ENCODE results near the gene TTC31. TPM values are rescaled to one million over a fixed set of nuclear protein-coding genes. Genes with fewer than 3 reads are reported as not detected.

Gene TTC31
- total RNA-seq, 1 experiment from 2014 or later, result 38.7 TPM

DNA sequence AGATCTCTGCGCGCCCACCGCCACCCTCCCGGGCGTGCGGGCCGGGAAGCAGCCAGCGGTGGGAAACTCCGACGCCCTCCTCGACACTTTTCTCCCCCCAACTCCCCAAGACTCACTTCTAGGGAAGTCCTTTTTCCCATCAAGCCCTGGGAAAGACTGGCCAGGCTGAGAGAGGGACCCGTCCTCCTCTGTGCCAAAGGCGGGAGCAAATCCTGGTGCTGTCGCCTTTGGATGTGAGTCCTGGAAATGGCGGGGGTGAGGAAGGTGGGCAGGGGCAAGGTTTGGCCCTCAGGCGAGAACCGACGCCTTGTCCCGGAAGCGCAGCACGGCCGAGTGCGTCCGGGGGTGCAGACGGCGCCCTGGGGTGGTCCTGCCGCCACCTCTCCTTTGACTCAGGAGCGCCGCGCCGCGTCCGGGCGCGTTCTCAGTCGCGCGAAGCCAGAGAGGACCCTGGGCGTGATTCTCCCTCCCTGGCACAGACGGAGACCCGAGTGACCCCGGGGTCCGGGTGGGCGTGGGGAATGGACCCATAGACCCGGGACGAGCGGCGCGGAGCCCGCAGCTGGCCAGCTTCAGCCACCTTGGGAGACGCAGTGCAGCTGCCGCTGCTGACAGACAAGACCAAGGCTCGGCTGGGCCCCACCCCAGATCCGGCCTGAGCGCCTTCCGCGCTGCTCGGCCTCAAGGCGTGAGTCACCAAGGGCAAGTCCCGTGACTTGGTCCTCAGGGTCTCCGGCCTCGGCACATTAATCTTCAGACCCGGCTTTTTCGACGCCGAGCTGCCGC lies 20.0 kb downstream of the TTC31 start:
- peak; percentile 61; the same call in 1 of the 2 replicates for TF ChIP-seq TCF7L2 (IDR thresholded peaks at IDR 0.05; ENCODE audit: low read depth, low read length)
- TF ChIP-seq, protein P1, sequence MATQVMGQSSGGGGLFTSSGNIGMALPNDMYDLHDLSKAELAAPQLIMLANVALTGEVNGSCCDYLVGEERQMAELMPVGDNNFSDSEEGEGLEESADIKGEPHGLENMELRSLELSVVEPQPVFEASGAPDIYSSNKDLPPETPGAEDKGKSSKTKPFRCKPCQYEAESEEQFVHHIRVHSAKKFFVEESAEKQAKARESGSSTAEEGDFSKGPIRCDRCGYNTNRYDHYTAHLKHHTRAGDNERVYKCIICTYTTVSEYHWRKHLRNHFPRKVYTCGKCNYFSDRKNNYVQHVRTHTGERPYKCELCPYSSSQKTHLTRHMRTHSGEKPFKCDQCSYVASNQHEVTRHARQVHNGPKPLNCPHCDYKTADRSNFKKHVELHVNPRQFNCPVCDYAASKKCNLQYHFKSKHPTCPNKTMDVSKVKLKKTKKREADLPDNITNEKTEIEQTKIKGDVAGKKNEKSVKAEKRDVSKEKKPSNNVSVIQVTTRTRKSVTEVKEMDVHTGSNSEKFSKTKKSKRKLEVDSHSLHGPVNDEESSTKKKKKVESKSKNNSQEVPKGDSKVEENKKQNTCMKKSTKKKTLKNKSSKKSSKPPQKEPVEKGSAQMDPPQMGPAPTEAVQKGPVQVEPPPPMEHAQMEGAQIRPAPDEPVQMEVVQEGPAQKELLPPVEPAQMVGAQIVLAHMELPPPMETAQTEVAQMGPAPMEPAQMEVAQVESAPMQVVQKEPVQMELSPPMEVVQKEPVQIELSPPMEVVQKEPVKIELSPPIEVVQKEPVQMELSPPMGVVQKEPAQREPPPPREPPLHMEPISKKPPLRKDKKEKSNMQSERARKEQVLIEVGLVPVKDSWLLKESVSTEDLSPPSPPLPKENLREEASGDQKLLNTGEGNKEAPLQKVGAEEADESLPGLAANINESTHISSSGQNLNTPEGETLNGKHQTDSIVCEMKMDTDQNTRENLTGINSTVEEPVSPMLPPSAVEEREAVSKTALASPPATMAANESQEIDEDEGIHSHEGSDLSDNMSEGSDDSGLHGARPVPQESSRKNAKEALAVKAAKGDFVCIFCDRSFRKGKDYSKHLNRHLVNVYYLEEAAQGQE (IDR thresholded peaks at IDR 0.05; ENCODE audit: insufficient read depth in 1 of 2, low read depth in 2 of 2, low read length in 1 of 2), result 0 out of 4 replicates have a peak, but pooled peaks of 1 of the 2 experiments have one; percentile 4
- TF ChIP-seq SIN3A (IDR thresholded peaks at IDR 0.05; ENCODE audit: borderline replicate concordance, insufficient read depth, low read depth, low read length), result 0 out of 2 replicates have a peak, but pooled peaks have one; percentile 76
- TF ChIP-seq CTCF (IDR thresholded peaks at IDR 0.05), result peak; percentile 85
- peak; percentile 85 for TF ChIP-seq POLR2AphosphoS5 (IDR thresholded peaks at IDR 0.05; ENCODE audit: low read depth, low read length)
- no peaks in the 10 kb centered on the region for H3K27me3 ChIP-seq (ENCODE audit: control insufficient read depth, insufficient read depth, low read length)
- no peaks in the 10 kb centered on the region for H3K9me3 ChIP-seq (ENCODE audit: control insufficient read depth, insufficient read depth, low read depth, low read length)
- peaks cover 2% of the 10 kb centered on the region for H3K36me3 ChIP-seq (ENCODE audit: control insufficient read depth, insufficient read depth, low read length)
- H3K27ac ChIP-seq (ENCODE audit: low read length), result peak overlapping the region; percentile 98
- H3K4me1 ChIP-seq (ENCODE audit: control insufficient read depth, insufficient read depth, low read length), result peaks cover 55% of the 10 kb centered on the region
- POLR2A ChIA-PET, result no interaction called here
- CTCF ChIA-PET, result interaction anchor here (0.6 kb wide), 1 partner anchor 82 kb away, joined by 7 read pairs; no protein-coding TSS in a partner anchor
- peak overlapping the region; percentile 86 to 94 for H3K4me3 ChIP-seq (ENCODE audit: low read depth in 2 of 2, low read length in 2 of 2)
- BruUV-seq (replicated peaks), result no TSS peak
- ATAC-seq (peak; percentile 56), DNase-seq (ENCODE audit: low read depth, low spot score) (no peak)
- in situ Hi-C loops (cut with HindIII; ENCODE audit: low pct_unique_long_range_greater_than_20kb, low sequenced_read_pairs) (no loop called here), intact Hi-C loops (cut with micrococcal nuclease; ENCODE audit: unreplicated experiment) (loop anchor here (10.0 kb wide), 1 partner anchor 82 kb away; no protein-coding TSS in a partner anchor)

DNA sequence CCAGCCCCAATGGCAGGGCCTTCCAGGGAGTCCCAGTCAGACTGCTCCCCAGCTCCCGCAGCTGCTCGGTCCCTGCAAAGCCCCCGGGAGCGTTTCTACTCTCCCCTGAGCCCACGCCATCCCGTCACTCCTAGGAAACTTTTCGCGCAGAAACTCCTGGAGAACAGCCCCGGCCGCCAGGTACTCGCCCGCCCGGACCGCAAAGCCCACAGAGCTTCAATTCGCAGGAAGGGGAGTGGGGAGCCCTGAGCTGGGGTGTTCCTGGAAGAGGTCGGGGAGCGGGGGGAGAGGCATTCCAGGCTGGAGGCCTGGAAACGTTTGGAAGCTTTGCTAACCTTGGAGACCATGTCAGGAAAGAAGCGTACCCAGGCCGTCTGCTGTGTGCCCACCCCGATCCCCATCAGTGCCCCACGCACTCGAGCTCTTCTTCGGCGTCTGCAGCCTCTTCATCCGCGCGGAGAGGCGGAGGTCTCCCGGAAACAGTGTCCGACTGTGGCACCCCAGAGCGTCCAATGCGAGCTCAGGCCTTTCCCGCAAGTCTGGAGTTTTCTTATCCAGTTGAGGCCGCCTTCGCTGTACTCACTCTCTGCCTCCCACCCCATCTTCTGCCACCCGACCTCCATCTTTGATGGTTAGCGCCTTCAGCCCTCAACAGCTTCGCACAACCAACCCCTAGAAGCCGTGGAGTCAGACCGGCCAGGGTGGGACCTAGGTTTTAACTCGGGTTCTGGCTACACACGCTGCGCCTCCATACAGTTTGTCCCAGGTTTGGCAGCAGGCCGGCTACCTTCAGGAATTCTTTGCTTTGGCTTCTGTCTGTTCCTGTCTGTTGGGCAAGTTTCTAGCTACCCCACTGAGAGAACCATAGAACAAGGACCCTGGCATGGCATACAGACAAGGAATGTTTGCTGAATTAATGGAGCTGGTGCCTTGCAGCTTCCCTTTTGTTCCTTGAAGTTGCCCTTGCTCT lies 20.9 kb downstream of the TTC31 start:
- 0 out of 2 replicates have a peak, but pooled peaks have one; percentile 22 for TF ChIP-seq SIN3A (IDR thresholded peaks at IDR 0.05; ENCODE audit: borderline replicate concordance, insufficient read depth, low read depth, low read length)
- TF ChIP-seq CTCF (IDR thresholded peaks at IDR 0.05), result no peak
- H3K9me3 ChIP-seq (ENCODE audit: control insufficient read depth, insufficient read depth, low read depth, low read length), result no peaks in the 10 kb centered on the region
- no peak for ATAC-seq
- H3K27ac ChIP-seq (ENCODE audit: low read length), result peak overlapping the region; percentile 98
- H3K4me3 ChIP-seq (ENCODE audit: low read depth in 2 of 2, low read length in 2 of 2), result peak overlapping the region; percentile 86 to 94
- in situ Hi-C loops (cut with HindIII; ENCODE audit: low pct_unique_long_range_greater_than_20kb, low sequenced_read_pairs), result no loop called here
- no TSS peak for BruUV-seq (replicated peaks)
- no peak for DNase-seq (ENCODE audit: low read depth, low spot score)
- intact Hi-C loops (cut with micrococcal nuclease; ENCODE audit: unreplicated experiment), result loop anchor here (10.0 kb wide), 1 partner anchor 81 kb away; no protein-coding TSS in a partner anchor
- ChIA-PET POLR2A (interaction anchor here (1.0 kb wide), 1 partner anchor 47 kb away, joined by 3 read pairs; no protein-coding TSS in a partner anchor), CTCF (interaction anchor here (0.6 to 0.9 kb wide), 2 partner anchors 26 to 81 kb away, joined by 4 to 7 read pairs; partner anchors contain the start of genes AUP1 and HTRA2)
- peaks cover 4% of the 10 kb centered on the region for H3K36me3 ChIP-seq (ENCODE audit: control insufficient read depth, insufficient read depth, low read length)
- peaks cover 53% of the 10 kb centered on the region for H3K4me1 ChIP-seq (ENCODE audit: control insufficient read depth, insufficient read depth, low read length)
- no peaks in the 10 kb centered on the region for H3K27me3 ChIP-seq (ENCODE audit: control insufficient read depth, insufficient read depth, low read length)

All from Panc1 (cell line).